Measurements from ENCODE around the gene ARHGEF19.
"Not testable (repeated sequence)": the region's sequence is repeated elsewhere in the genome, so short reads cannot be mapped to it uniquely, and the experiment has no call there.

The ARHGEF19 gene

GRCh38 chr1:16212251-16212961, at the start of gene ARHGEF19:
Gene ARHGEF19 (minus strand): TSS chr1:16212652. CDS start chr1:16209054, 3,598 bp downstream.
- DNase-seq: no peak

GRCh38 chr1:16262067-16262466, 49.6 kb upstream of the ARHGEF19 start:
- no peak for DNase-seq

- no peak for DNase-seq
Observed at GRCh38 chr1:16260814-16261213, 48.4 kb upstream of the ARHGEF19 start.

- no peak for DNase-seq
Observed at GRCh38 chr1:16258591-16259135, 46.2 kb upstream of the ARHGEF19 start.

- no peak for DNase-seq
Observed at GRCh38 chr1:16257968-16258367, 45.5 kb upstream of the ARHGEF19 start.

GRCh38 chr1:16257556-16257955, 45.1 kb upstream of the ARHGEF19 start:
- DNase-seq: not testable (repeated sequence)

GRCh38 chr1:16256478-16256877, 44.0 kb upstream of the ARHGEF19 start:
- no peak for DNase-seq

- DNase-seq: no peak
Observed at GRCh38 chr1:16254263-16254928, 41.9 kb upstream of the ARHGEF19 start.

- DNase-seq: no peak
Observed at GRCh38 chr1:16253332-16253922, 41.0 kb upstream of the ARHGEF19 start.

- no peak for DNase-seq
Observed at GRCh38 chr1:16252912-16253311, 40.5 kb upstream of the ARHGEF19 start.

GRCh38 chr1:16251381-16251780, 38.9 kb upstream of the ARHGEF19 start:
- no peak for DNase-seq

GRCh38 chr1:16250524-16251251, 38.2 kb upstream of the ARHGEF19 start:
- no peak for DNase-seq

GRCh38 chr1:16249596-16250241, 37.3 kb upstream of the ARHGEF19 start:
- DNase-seq: no peak

- DNase-seq: no peak
Observed at GRCh38 chr1:16248603-16249516, 36.4 kb upstream of the ARHGEF19 start.

GRCh38 chr1:16248007-16248436, 35.6 kb upstream of the ARHGEF19 start:
- no peak for DNase-seq

- DNase-seq: no peak
Observed at GRCh38 chr1:16247441-16247840, 35.0 kb upstream of the ARHGEF19 start.

GRCh38 chr1:16246961-16247360, 34.5 kb upstream of the ARHGEF19 start:
- no peak for DNase-seq

- not testable (repeated sequence) for DNase-seq
Observed at GRCh38 chr1:16246239-16246638, 33.8 kb upstream of the ARHGEF19 start.

GRCh38 chr1:16245476-16246196, 33.2 kb upstream of the ARHGEF19 start:
- no peak for DNase-seq

- no peak for DNase-seq
Observed at GRCh38 chr1:16244650-16245285, 32.3 kb upstream of the ARHGEF19 start.

Measured in activated T-cell treated with anti-CD3 and anti-CD28 coated beads for 4 hours (primary cell).